COLO668 (cell line): ENCODE data around the gene LMF1.
"Not testable (repeated sequence)": the region's sequence is repeated elsewhere in the genome, so short reads cannot be mapped to it uniquely, and the experiment has no call there.

Experiments used
- DNase-seq: peaks from one replicate; lab custom pipeline; 2025; ENCODE audit not compliant: unreplicated experiment; lab: John Stamatoyannopoulos, UW

LMF1 gene

DNA sequence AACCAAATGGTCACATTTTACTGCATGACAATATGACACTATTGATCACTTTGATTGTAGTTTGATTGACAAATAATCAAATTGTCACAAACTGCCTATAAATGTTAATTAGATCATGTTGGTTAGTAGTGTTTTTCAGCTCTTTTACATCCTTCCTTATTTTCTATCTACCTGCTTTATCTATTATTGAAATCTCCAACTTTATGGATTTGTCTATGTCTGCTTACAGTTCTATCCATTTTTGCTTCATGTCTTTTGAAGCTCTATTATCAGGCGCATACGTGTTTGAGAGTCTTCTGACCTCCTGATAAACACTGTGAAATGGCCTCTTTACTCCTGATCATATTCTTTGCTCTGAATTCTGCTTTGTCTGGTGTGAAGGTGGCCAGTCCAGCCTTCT lies 87.0 kb downstream of the LMF1 start:
- no peak for DNase-seq

DNA sequence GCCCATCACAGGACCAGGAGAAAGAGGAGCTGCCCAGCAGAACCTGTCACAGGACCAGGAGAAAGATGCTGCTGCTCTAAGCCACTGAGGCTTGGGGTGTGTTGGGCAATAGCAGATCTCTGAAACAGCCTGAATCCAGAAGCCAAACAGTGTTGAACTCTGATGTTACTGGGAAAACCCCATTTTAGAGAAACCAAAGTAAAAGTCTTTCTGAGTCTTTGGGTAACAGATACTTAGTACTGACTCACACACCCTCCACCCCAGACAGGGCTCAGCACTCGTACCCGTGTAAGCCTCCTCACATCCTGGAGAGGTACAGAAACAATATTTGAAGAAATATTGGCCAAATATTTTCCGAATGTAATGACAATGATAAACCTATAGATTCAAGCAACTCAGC lies 87.4 kb downstream of the LMF1 start:
- DNase-seq: no peak

DNA sequence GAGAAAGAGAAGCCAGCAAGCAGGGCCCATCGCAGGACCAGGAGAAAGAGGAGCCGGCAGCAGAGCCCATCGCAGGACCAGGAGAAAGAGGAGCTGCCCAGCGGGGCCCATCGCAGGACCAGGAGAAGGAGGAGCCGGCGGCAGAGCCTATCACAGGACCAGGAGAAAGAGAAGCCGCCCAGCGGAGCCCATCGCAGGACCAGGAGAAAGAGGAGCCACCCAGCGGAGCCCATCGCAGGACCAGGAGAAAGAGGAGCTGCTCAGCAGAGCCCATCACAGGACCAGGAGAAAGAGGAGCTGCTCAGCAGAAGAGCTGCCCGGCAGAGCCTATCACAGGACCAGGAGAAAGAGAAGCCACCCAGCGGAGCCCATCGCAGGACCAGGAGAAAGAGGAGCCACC lies 88.1 kb downstream of the LMF1 start:
- DNase-seq: not testable (repeated sequence)

DNA sequence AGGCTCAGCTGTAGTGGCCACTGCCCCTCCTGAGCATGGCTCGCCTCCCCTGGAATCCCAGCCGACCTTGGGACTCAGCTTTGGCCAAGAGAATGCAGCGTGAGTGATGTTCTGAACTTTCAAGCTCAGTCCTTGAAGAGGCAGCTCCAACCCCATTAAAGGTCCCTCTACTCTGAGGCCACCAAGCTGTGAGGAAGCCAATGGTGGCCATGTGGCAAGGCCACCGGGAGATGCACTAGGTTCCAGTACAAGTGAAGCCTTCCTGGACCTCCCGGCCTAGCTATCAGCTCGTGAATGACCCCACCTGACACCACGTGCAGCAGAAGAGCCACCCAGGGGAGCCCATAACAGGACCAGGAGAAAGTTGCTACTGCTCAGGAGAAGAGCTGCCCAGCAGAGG lies 88.5 kb downstream of the LMF1 start:
- no peak for DNase-seq

DNA sequence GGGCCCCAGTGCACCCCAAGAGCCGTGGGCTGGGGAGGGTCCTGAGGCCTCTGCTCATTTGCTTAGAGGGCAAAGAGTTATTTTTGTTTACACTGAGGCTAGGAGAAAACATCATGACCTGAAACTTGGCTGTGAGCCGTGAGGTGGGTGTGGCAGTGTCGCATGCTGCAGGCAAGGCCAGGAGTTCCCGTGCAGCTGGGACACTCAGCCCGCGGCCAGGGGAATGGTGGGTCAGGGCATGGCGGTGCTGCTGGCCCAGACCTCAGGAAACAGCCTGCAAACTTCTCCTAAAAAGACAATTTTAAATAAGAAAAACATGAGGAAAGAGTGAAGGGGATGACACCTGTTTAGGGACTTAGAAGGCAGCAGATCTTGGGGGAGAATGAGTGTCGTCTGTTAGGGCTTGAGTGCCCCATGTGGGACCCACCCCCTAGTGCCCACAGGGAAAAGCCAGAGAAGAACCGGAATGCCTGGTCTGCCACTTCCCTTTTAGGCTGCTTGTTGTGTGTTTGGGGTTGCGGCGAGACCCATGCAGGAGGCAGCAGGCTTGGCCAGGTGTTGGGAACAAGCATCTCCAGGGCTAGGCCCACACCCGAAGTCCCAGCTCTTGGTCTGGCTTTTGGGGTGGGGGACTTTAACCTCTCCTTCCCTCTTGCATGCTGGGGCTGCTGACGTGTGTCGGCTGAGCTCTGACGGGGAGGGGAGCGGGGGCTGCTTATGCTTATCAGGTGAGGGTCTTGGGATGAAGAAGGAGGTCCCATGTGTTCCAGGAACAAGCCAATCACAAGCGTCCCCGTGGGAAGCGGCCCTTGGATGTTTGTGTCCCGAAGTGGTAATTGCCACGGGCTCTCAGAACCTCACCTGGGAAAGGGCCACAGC lies 89.3 kb downstream of the LMF1 start:
- DNase-seq: no peak

DNA sequence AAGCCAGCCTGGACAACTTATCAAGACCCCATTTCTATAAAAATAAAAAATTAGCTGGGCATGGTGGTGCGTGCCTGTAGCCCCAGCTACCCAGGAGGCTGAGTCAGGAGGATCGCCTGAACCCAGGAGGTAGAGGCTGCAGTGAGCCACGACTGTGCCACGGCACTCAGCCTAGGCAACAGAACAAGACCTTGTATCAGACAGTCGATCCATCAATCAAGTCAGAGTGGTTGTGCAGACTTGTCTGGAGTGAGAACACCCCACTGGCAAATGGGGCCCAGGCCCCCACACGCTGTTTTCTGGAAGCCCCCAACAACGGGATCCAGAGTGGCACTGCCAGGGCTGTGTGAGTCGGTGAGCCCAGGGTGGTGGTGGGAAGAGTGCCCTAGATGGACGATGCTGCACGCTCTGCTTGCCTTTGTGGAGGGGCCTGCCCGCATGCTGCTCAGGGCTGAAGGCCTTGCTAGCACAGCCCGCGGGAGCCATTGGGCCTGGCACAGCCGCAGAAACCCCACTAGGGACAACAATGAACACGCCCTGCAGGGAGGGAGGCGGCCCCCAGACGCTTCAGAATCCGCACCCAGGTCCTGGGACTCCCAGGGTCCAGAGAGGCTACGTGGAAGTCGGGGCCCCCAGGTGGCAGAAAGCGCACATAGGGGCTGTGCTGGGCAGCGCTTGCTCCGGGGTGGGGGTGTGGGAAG lies 90.2 kb downstream of the LMF1 start:
- DNase-seq: no peak

DNA sequence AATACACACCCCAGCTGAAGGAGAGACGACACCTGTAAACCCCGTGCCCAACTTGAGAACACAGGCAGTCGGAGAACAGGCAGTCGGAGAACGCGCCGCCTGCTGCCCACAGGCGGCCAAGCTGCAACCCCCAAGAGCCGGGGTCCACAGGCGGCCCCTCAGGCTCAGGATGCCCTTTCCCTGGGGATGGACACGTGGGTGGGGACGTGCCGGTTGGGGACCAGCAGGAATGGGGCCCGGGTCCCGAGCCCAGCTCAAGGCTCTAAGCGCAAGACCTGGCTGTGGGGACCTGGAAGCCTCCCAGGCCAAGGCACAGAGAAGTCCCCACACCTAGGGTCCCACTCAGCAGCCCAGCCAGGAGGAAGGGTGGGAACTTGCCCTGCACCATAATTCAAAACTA lies 90.8 kb downstream of the LMF1 start:
- DNase-seq: no peak

DNA sequence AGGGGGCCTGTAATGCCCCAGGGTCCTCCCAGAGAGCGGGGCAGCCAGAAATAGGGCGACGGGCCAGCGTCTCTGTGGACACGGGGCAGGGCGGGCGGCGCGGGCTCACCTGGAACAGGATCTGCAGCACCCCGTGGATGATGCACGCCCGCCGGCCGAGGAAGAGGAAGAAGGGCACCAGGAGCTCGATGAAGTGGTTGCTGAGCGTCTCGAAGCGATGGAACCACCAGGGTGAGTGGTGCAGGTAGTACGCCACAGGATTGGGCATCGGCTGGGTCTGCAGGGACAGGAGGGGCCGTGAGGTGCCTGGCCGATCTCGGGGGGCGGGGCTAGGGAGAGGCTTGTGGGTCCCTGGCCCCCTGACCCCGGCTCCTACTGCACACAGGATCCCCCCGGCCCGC lies 91.3 kb downstream of the LMF1 start:
- DNase-seq: no peak

DNA sequence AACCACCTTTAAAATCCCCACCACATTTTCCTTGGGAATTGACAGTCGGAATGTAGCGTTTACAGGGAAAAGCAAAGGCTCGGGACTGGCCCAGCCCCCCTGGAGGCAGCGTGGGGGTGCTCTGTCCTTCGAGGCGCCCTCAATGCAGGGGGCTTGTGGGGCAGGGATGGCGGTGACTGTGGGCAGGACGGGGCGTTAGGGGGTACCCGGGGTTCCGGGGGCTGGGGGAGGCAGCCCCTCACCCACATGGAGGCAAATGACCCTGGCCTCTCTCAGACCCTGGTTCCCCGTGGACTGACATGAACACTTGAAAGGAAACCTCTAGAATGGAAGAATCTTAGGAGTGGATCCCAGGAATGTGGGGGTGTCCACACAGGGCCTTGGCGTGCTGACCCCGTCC lies 91.9 kb downstream of the LMF1 start:
- DNase-seq: no peak

DNA sequence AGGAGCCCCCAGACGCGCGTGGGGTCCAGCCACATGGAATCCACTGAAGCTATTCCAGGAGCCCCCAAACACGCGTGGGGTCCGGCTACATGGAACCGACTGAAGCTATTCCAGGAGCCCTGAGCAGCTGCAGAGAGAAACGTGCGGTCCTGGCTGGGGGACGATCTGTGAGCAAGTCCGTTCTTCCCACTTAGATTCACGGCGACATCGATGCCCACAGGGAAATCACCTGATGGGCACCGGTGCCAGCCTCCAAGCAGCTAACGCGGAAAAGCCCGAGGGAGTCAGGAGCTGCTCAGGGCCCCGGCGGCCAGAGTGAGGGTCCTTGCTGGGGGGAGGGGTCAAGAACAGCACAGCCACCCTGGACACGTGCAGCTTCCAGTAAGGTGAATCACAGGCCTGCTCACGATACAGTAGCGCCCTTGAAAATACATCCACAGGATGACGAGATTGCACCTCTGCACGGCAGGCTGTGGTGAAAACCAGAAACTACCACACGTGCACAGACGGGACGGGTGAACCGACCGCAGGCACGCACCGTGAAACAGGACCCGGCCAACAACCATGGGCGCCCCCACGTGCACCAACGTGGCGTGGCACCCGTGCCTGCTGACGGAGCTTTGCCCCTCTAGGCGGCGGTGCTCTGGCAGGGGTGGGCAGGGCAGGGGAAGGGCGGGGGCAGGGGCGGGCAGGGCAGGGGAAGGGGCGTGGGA lies 92.6 kb downstream of the LMF1 start:
- no peak for DNase-seq

DNA sequence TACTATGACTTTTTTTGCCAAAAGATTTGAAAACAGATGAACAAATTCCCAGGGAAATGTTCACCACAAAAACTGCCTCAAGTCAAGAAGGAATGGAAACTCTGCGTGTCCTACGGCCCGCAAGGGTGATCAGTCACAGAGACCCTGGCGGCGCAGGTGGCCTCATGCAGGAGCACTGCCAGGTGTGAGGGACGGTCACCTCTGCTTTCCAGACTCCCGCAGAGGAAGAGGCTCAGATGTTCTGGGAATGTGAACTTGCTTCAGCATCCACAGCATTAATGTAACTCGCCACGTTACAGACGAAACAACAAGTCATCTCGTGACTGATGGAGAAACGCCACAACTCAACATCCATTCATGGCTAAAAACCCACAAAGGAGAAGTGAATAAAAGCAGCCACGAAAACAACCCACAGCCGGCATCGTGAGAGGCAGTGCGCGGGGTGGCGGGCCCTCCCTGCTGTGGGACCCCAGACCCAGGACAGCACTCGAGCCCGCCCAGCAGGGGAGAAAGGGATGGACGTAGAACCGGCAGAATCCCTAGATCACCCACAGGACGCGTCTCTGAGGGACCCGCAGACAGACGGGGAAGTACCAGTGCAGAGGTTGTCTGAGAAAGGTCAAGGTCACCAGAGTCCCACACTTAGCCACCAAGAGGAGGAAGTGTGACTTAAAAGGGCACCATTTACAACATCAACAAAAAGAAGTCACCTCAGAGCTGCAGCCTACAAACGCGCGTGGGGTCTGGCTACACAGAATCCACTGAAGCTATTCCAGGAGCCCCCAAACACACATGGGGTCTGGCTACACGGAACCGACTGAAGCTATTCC lies 93.3 kb downstream of the LMF1 start:
- no peak for DNase-seq

DNA sequence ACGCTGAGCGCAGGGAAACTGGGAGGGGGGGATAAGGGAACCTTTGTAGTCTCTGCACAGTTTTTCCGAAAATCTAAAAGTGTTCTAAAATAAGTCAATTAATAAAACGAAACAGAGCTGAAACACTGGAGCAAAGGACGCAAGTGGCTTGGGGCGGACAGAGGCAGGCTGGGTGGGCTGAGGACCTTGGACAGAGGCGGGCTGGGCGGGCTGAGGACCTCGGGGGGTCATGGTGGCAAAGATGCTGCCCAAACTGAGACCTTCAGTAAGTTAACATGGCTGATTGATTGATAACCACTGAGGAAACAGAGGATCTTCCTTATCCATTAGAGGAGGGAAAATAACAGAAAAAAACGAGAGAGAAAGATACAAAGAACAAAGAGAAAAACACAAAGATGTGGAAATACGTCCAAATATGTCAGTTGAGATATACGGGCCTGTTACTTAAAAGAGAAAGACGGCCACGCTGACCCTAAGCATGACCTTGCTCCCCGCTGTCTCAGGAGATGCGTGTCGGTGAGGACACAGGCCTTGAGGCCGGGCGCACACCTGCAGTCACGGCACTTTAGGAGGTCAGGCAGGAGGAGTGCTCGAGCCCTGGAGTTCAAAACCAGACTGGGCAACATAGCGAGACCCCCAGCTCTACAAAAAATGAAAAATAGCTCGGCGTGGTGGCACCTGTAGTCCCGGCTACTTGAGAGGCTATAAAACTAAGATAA lies 94.1 kb downstream of the LMF1 start:
- no peak for DNase-seq

DNA sequence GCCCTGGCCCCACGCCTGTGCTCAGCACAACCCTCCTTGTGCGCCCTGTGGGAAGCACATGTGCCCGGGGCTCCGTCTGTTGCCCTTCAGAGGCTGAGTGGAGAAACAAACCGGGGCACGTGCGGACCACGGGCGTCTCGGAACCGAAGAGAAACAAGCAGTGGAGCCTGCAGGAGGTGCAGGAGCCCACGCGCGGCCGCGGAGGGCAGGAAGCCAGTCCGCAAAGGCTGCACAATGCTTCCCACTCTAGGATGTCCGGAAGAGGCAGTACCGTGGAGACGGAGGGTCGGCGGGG lies 94.8 kb downstream of the LMF1 start:
- no peak for DNase-seq

DNA sequence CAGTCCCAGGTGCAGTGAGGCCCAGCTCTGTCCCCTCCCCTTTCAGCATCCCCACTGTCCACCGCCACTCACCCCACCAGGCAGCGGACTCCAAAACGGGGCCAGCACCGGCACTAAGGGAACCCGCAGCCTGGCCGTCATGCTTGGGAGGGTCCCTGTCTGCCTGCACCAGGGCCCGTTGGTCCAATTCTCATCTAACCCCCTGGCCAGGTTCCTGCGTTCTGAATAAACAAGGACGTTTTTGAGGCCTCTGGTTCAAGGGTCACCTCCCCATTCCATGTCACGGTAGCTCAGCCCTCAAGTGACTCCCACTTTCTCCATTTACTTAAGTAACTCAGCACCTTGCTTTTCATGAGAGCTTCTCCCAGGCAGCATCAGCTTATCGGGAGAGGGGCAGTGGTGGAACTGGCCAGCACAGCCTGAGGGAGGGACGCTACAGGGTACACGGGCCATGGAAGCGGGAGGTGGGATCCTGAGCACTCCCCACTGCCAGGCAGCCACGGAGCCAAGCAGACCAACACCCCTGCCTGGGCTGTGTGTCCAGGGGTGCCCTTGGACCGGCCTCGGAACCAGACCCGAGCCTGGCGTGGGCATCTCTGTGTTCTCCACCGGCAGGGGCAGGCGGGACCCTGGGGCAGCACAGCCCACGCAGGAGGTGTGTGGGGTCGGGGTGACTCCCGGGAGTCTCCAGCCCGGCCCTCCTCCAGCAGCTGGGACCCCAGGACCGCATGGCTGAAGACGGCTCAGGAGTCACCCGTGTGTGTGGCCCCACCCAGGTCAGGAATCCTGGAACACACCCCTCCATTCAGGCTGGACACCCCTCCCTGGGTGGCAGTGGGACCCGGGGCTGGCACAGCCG lies 95.4 kb downstream of the LMF1 start:
- no peak for DNase-seq

DNA sequence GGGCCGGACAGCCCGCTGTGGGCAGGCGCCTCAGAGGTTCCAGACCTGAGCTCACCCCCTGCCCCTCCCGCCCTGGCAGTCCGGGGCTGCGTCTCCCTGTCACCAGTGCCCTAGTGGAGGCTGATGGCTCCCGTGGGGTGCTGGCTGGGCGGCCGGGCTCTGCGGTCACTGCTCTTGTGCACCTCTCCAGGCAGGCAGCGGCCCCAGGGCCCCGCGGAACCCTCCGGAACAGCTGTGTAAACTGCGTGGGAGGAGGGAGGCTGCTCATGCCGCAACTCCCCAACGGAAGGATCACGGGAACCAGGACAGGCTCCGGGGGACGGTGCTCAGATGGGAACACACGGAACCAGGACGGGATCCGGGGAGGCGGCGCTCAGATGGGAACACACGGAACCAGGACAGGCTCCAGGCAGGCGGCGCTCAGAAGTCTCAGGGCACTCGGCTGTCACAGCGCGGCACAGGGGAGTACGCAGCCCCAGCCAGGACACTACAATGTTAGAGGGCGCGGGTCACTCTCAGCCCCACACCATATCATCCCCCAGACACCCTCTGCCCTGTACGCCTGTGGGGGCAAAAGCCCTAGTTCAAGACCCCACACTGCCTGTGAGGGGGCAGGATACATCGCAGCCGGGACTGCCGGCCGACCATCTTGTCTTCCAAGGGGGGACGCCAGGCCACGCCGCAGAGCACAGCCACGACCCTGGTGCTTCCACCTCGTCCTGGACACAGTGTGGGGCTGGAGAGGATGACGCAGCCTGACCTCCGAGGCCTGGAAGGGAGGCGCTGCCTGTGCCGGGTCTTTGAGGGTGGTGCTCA lies 96.2 kb downstream of the LMF1 start:
- DNase-seq: no peak

DNA sequence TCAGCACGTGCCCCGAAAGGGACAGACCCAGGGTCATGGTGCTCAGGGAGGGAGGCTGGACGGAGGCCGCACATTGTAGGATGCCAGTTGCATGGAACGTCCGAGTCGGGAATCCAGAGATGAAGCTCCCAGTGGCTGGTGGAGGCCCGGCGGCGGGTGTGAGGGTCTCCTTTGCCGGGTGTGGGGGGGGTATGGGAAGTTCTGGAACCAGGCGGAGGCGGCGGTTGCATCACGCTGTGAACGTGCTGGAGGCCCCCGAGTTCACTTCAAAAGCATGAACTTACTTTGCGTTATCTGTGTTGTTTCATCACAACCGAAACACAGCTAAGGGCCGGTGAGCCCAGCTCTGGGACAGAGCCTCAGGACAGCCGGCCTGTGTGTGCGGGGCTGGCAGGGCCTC lies 96.9 kb downstream of the LMF1 start:
- no peak for DNase-seq

DNA sequence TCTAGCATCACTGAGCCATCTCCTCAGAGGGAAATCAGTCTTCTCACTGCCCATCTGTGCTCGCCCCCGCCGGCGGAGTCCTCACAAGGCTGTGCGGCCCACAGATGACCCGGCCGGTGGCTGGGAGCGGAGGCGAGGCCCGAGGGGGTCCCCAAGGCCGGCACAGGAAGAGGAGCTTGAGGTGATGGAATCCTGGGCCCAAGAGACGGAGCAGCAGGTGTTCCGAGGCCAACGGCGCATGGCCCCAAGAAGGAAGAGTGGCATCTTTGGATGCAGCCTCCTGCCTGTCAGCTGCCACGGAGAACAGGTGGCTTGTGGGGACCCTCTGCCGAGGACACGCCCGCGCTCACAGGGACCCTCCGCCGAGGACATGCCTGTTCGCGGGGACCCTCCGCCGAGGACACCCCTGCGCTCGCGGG lies 97.5 kb downstream of the LMF1 start:
- DNase-seq: no peak

DNA sequence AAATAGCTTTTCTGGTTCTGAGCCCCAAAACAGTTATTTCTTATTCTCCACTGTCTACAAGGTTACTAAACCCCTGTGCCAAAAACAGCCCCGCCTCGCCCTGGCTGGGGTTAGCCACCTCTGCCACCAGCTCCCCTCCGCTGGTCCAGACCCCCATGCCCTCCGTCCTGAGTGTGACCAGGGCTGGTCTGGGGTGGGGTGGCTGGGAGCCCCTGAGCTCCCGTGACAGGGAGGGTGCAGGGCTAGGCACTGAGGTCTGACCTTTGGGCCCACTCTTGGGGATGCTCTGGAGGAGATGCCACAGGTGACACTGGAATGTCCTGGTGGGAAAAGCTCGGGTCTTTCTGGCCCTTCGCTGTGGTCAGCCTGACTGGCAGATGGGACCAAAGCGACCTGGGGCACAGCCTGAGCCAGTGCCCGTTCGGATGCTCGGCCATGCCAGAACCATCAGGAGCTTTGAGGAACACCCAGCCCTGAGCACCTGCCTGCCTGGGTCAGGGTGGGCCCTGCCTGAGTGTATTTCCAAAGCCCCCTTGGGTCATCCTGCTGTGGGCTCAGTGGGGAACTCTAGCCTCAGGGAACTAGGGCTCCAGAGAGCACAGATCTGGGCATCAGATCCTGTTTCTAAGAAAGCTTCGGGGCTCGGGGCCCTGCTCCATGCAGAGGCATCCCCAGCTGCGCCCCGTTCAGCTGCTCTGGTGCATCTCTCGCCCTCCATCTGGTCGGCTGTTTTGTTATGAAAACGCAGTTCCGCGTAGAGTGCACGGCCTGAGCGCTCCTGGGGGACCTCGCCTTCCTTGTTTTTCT lies 98.1 kb downstream of the LMF1 start:
- no peak for DNase-seq
